GM12878 (cell line): ENCODE data around the gene SOX5. TPM values are rescaled to one million over a fixed set of nuclear protein-coding genes. Genes with fewer than 3 reads are reported as not detected.

Experiments used
- ATAC-seq: fragments of 200-7000 bp; cut with Tn5 transposase; 3 replicates; pipeline ENCODE4 v1.9.1; 2020; ENCODE audit warnings: mild to moderate bottlenecking, moderate library complexity
- BruUV-seq: library from RNA; stranded (reverse); fragments of 400-500 nt; replicated peaks from 2 replicates; lab custom pipeline; 2021; lab: Mats Ljungman, UMichigan
- CTCF ChIA-PET: fragments of 300-600 bp; sonication (Branson Sonifier 250); formaldehyde crosslinking; extraction: SDS; loops from one replicate; lab custom pipeline; 2021; ENCODE audit warnings: inconsistent platforms; lab: Yijun Ruan, JAX
- POLR2A ChIA-PET: fragments of 350-600 bp; formaldehyde crosslinking; extraction: SDS; loops from one replicate; lab custom pipeline; 2021; ENCODE audit warnings: inconsistent platforms; lab: Charles Lee
- RAD21 ChIA-PET: fragments of 300-600 bp; sonication (Branson Sonifier 250); formaldehyde crosslinking; loops from one replicate; lab custom pipeline; 2023; ENCODE audit warnings: antibody characterized with exemption; ENCODE audit not compliant: unreplicated experiment; lab: Charles Lee
- SMC1A ChIA-PET: fragments of 300-600 bp; sonication (Branson Sonifier 250); formaldehyde crosslinking; loops from one replicate; lab custom pipeline; 2023; ENCODE audit not compliant: unreplicated experiment, uncharacterized antibody; lab: Charles Lee
- DNase-seq: peaks from one replicate; pipeline ENCODE4 v3.0.0-alpha.2; 2011; ENCODE audit warnings: low read depth, low spot score
- FAIRE-seq: peaks from 3 replicates; lab custom pipeline; 2011; peaks lifted over from hg19 to GRCh38; lab: Jason Lieb, UNC
- H2AFZ ChIP-seq: 2 replicates; pipeline ENCODE4 v1.6.0; 2011; ENCODE audit warnings: low read depth, low read length, control low read depth; ENCODE audit not compliant: control insufficient read depth
- H3K27ac ChIP-seq: 2 replicates; pipeline ENCODE4 v1.5.1; 2011; ENCODE audit warnings: control low read depth; ENCODE audit not compliant: control insufficient read depth, insufficient read depth
- H3K27me3 ChIP-seq, 2 experiments: replicated peaks in 1 of 2; 2 replicates each; pipeline versions ENCODE4 v1.6.0 to v1.6.1; 2011; ENCODE audit warnings: low read length in 1 of 2; ENCODE audit not compliant: control insufficient read depth in 2 of 2, insufficient read depth in 2 of 2
- H3K36me3 ChIP-seq, 2 experiments: 2 replicates each; pipeline ENCODE4 v1.5.1; 2011; ENCODE audit warnings: low read length in 1 of 2; ENCODE audit not compliant: control insufficient read depth in 2 of 2, insufficient read depth in 2 of 2
- H3K4me1 ChIP-seq: 2 replicates; pipeline ENCODE4 v1.6.1; 2011; ENCODE audit warnings: mild to moderate bottlenecking, low read length, moderate library complexity, mixed read lengths; ENCODE audit not compliant: control insufficient read depth, insufficient read depth
- H3K4me2 ChIP-seq: 2 replicates; pipeline ENCODE4 v1.6.0; 2011; ENCODE audit warnings: control low read depth; ENCODE audit not compliant: control insufficient read depth, insufficient read depth
- H3K4me3 ChIP-seq: fragments of 200-600 bp; sonication (generic); 2 replicates; pipeline ENCODE4 v1.5.1; 2016
- H3K79me2 ChIP-seq: 2 replicates; pipeline ENCODE4 v1.6.0; 2011; ENCODE audit warnings: low read length; ENCODE audit not compliant: control insufficient read depth, insufficient read depth
- H3K9ac ChIP-seq: 2 replicates; pipeline ENCODE4 v1.8.0; 2011; ENCODE audit warnings: low read length, control low read depth, mixed read lengths; ENCODE audit not compliant: control insufficient read depth, insufficient read depth
- H3K9me3 ChIP-seq: replicated peaks from 3 replicates; pipeline ENCODE4 v1.5.1; 2011; ENCODE audit warnings: mild to moderate bottlenecking, low read length; ENCODE audit not compliant: control insufficient read depth, insufficient read depth
- H4K20me1 ChIP-seq: 2 replicates; pipeline ENCODE4 v1.6.0; 2011; ENCODE audit not compliant: control insufficient read depth, insufficient read depth
- BACH1 ChIP-seq: fragments of 450-650 bp; IDR thresholded peaks from 2 replicates; pipeline ENCODE4 v1.6.1; 2017; ENCODE audit warnings: mild to moderate bottlenecking, borderline replicate concordance
- CREM ChIP-seq: IDR thresholded peaks from 2 replicates; pipeline ENCODE4 v1.6.1; 2014; ENCODE audit warnings: antibody characterized with exemption, low read depth
- DPF2 ChIP-seq: fragments of 450-650 bp; IDR thresholded peaks from 2 replicates; pipeline ENCODE4 v1.6.1; 2017; ENCODE audit warnings: mild to moderate bottlenecking
- HDAC2 ChIP-seq: fragments of 200-600 bp; sonication (generic); IDR thresholded peaks from 2 replicates; pipeline ENCODE4 v1.6.1; 2017
- MYC ChIP-seq: IDR thresholded peaks from 2 replicates; pipeline ENCODE4 v1.6.1; 2011; ENCODE audit warnings: mild to moderate bottlenecking, low read length, moderate library complexity, inconsistent platforms; ENCODE audit not compliant: insufficient read depth, insufficient replicate concordance, insufficient read length, severe bottlenecking
- NBN ChIP-seq: fragments of 450-650 bp; IDR thresholded peaks from 2 replicates; pipeline ENCODE4 v1.6.1; 2016
- POLR2AphosphoS5 ChIP-seq: IDR thresholded peaks from 2 replicates; pipeline ENCODE4 v1.6.1; 2011; ENCODE audit warnings: mild to moderate bottlenecking, low read length, inconsistent platforms
- SIX5 ChIP-seq: IDR thresholded peaks from 2 replicates; pipeline ENCODE4 v1.6.1; 2011; ENCODE audit warnings: mild to moderate bottlenecking, low read depth, low read length, moderate library complexity; ENCODE audit not compliant: severe bottlenecking
- SMAD1 ChIP-seq: fragments of 450-650 bp; IDR thresholded peaks from 2 replicates; pipeline ENCODE4 v1.6.1; 2018; ENCODE audit warnings: mild to moderate bottlenecking, low read depth; ENCODE audit not compliant: partially characterized antibody
- SUPT20H ChIP-seq: IDR thresholded peaks from 2 replicates; pipeline ENCODE4 v1.6.1; 2011; ENCODE audit warnings: low read depth, mild to moderate bottlenecking, low read length, moderate library complexity, borderline replicate concordance; ENCODE audit not compliant: control insufficient read depth
- ZBTB4 ChIP-seq: fragments of 450-650 bp; formaldehyde crosslinking; IDR thresholded peaks from 2 replicates; pipeline ENCODE4 v1.4.0; 2022; ENCODE audit warnings: mild to moderate bottlenecking, moderate library complexity
- ZNF274 ChIP-seq: IDR thresholded peaks from one replicate; pipeline ENCODE4 v1.8.0; 2011; ENCODE audit not compliant: insufficient read length, insufficient read depth
- WGBS: methylation state at CpG from one replicate; pipeline ENCODE4 v1.1.6; 2016; ENCODE audit warnings: low lambda C conversion rate; ENCODE audit not compliant: insufficient replicate concordance, insufficient coverage; ENCODE audit errors: missing lambda C conversion rate; 5-methylcytosine and 5-hydroxymethylcytosine counted together
- in situ Hi-C: fragments of 300-500 bp; cut with MboI; formaldehyde crosslinking; loops from 9 replicates; pipeline ENCODE4 v1.14.3; 2018; ENCODE audit warnings: mixed read lengths
- intact Hi-C: fragments of 100-400 bp; cut with micrococcal nuclease; formaldehyde crosslinking; loops from one replicate; pipeline ENCODE4 v1.14.2; 2022; ENCODE audit not compliant: unreplicated experiment
- polyA plus RNA-seq, 11 experiments: library from polyadenylated mRNA; depleted of rRNA in 4 of 11; unstranded in 6 of 11; stranded (reverse) in 5 of 11; fragments of >200 nt; fragmentation: Nextera tagmentation in 4 of 11; fragmentation: Illumina TruSeq in 1 of 11; extraction: Ambion mirVana in 4 of 11; extraction: Trizol in 1 of 11; gene quantifications; 1 replicate in 1 of 11; 2 replicates in 10 of 11; pipeline versions ENCODE4 v1.2.1 to v1.2.3, GENCODE V29; 2011 to 2016; ENCODE audit warnings: inconsistent platforms in 2 of 11, missing spikeins in 2 of 11, low read depth in 1 of 11
- total RNA-seq, 4 experiments: library from RNA; depleted of rRNA in 3 of 4; stranded (reverse); fragments of >200 nt in 3 of 4; fragmentation: Illumina TruSeq in 1 of 4; extraction: Trizol in 1 of 4; gene quantifications; 2 replicates each; pipeline versions ENCODE4 v1.2.1 to v1.2.3, GENCODE V29; 2013 to 2021

SOX5 gene
- total and polyA plus RNA-seq, 10 of the 15 experiments (the other 5 are each of a cell fraction or from before 2014, with no cell fraction given): 0.08 to 1.0 (median 0.24) TPM

- TF ChIP-seq SUPT20H (no peak), SMAD1 (no peak), NBN (no peak), SIX5 (no peak)
Measured at GRCh38 chr12:23535441-23535840, 414.0 kb downstream of the SOX5 start (continued).

GRCh38 chr12:23534196-23534595 lies 415.3 kb downstream of the SOX5 start:
- no TSS peak for BruUV-seq
- ChIA-PET CTCF (no interaction called here), POLR2A (no interaction called here)

More at GRCh38 chr12:23534196-23534595, 415.3 kb downstream of the SOX5 start:
- H3K4me1 ChIP-seq: peaks cover 4% of the 10 kb centered on the region; the same call in 1 of the 2 replicates
- ATAC-seq: no peak
- 69% methylated on average over 8 of the region's 8 CpGs for WGBS
- no peaks in the 10 kb centered on the region for H3K9me3 ChIP-seq
- no peaks in the 10 kb centered on the region for H3K27me3 ChIP-seq
- H2AFZ ChIP-seq: no peak overlapping the region
- no peak overlapping the region for H3K27ac ChIP-seq
- no peak overlapping the region for H3K4me3 ChIP-seq
- in situ Hi-C loops: no loop called here
- no peaks in the 10 kb centered on the region for H3K79me2 ChIP-seq
- RAD21 ChIA-PET: no interaction called here
- H3K4me2 ChIP-seq: no peak overlapping the region
- no peak for TF ChIP-seq CREM
- TF ChIP-seq SUPT20H: no peak
- TF ChIP-seq ZBTB4: no peak
- no peak for TF ChIP-seq DPF2
- TF ChIP-seq POLR2AphosphoS5: no peak
- no peak for TF ChIP-seq HDAC2
- TF ChIP-seq ZNF274: no peak
- no peak for TF ChIP-seq MYC
- TF ChIP-seq BACH1: no peak
- TF ChIP-seq, all 136 proteins: peak for 0
- intact Hi-C loops: no loop called here
- FAIRE-seq: no peak
- Histone ChIP-seq H3K36me3 (no peaks in the 10 kb centered on the region), H3K9ac (no peak overlapping the region), H4K20me1 (no peaks in the 10 kb centered on the region)
- SMC1A ChIA-PET: interaction anchor here (0.6 kb wide), 1 partner anchor 168 kb away, joined by 4 read pairs; no protein-coding TSS in a partner anchor
- DNase-seq: no peak
